Ishikawa (cell line): ENCODE results near the gene CEP85L.

Source experiments
- CEBPB ChIP-seq: IDR thresholded peaks from 2 replicates; pipeline ENCODE4 v1.6.1; 2012
- CREB1 ChIP-seq: IDR thresholded peaks from 2 replicates; pipeline ENCODE4 v1.6.1; 2012; ENCODE audit warnings: low read depth
- EGR1 ChIP-seq: IDR thresholded peaks from 2 replicates; pipeline ENCODE4 v1.6.1; 2012
- EP300 ChIP-seq: IDR thresholded peaks from 2 replicates; pipeline ENCODE4 v1.6.1; 2012; ENCODE audit warnings: borderline replicate concordance
- FOXM1 ChIP-seq: IDR thresholded peaks from 2 replicates; pipeline ENCODE4 v1.6.1; 2012; ENCODE audit warnings: low read depth, borderline replicate concordance
- NFIC ChIP-seq: IDR thresholded peaks from 2 replicates; pipeline ENCODE4 v1.6.1; 2012
- RAD21 ChIP-seq: IDR thresholded peaks from 2 replicates; pipeline ENCODE4 v1.6.1; 2012; ENCODE audit warnings: low read depth
- TAF1 ChIP-seq: IDR thresholded peaks from 2 replicates; pipeline ENCODE4 v1.6.1; 2012; ENCODE audit warnings: low read depth, mild to moderate bottlenecking
- TCF12 ChIP-seq: IDR thresholded peaks from 2 replicates; pipeline ENCODE4 v1.6.1; 2012; ENCODE audit warnings: low read depth
- TEAD4 ChIP-seq: IDR thresholded peaks from 2 replicates; pipeline ENCODE4 v1.6.1; 2012
- YY1 ChIP-seq: IDR thresholded peaks from 2 replicates; pipeline ENCODE4 v1.6.1; 2012; ENCODE audit warnings: low read depth
- ZBTB7A ChIP-seq: IDR thresholded peaks from 2 replicates; pipeline ENCODE4 v1.6.1; 2012; ENCODE audit warnings: low read depth
- TF ChIP-seq, protein P1 (sequence below): IDR thresholded peaks from 2 replicates; pipeline ENCODE4 v1.6.1; 2012
- TF ChIP-seq, protein P2 (sequence below): IDR thresholded peaks from 2 replicates; pipeline ENCODE4 v1.6.1; 2012; ENCODE audit warnings: low read depth, mild to moderate bottlenecking
- TF ChIP-seq, protein P3 (sequence below): IDR thresholded peaks from 2 replicates; pipeline ENCODE4 v1.6.1; 2012

The CEP85L gene

DNA sequence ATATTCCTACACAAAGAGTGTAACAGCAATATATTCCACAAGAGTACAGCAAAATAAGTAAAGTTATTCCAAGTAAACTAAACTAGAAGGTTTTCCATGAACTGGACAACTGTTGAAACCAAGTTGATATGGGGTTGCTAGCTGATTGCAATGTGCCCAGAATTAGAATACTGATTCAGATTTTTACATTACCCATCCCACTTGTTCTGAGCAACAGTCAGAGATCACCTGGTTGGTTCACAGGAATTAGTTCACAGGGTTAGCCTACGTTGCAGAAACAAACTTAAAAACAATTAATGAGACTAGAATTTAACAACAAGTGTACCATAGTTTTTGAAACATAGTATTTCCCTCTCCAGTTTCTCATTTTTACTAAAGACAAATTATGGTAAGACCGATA lies 49.1 kb downstream of the CEP85L start:
- TF ChIP-seq, protein P1, sequence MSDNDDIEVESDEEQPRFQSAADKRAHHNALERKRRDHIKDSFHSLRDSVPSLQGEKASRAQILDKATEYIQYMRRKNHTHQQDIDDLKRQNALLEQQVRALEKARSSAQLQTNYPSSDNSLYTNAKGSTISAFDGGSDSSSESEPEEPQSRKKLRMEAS: no peak
- TF ChIP-seq FOXM1 (no peak), EP300 (no peak), NFIC (no peak), EGR1 (no peak)
- TF ChIP-seq, protein P2, sequence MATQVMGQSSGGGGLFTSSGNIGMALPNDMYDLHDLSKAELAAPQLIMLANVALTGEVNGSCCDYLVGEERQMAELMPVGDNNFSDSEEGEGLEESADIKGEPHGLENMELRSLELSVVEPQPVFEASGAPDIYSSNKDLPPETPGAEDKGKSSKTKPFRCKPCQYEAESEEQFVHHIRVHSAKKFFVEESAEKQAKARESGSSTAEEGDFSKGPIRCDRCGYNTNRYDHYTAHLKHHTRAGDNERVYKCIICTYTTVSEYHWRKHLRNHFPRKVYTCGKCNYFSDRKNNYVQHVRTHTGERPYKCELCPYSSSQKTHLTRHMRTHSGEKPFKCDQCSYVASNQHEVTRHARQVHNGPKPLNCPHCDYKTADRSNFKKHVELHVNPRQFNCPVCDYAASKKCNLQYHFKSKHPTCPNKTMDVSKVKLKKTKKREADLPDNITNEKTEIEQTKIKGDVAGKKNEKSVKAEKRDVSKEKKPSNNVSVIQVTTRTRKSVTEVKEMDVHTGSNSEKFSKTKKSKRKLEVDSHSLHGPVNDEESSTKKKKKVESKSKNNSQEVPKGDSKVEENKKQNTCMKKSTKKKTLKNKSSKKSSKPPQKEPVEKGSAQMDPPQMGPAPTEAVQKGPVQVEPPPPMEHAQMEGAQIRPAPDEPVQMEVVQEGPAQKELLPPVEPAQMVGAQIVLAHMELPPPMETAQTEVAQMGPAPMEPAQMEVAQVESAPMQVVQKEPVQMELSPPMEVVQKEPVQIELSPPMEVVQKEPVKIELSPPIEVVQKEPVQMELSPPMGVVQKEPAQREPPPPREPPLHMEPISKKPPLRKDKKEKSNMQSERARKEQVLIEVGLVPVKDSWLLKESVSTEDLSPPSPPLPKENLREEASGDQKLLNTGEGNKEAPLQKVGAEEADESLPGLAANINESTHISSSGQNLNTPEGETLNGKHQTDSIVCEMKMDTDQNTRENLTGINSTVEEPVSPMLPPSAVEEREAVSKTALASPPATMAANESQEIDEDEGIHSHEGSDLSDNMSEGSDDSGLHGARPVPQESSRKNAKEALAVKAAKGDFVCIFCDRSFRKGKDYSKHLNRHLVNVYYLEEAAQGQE: no peak

DNA sequence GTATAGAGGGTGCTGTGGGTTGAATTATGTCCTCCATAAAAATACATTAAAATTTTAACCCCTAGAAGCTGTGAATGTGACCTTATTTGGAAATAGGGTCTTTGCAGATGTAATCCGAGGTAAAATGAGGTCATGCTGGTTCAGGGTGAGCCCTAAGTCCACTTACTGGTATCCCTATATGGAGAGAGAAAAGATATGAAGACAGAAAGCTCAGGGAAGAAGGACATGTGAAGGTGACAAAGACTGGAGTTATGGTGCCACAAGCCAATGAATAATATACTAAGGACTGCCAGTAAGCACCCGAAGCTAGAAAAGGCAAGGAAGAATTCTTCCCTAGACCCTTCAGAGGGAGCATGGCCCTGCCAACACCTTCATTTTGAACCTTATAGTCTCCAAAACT lies 53.1 kb downstream of the CEP85L start:
- TF ChIP-seq CREB1 (no peak), EGR1 (no peak), EP300 (no peak), YY1 (no peak), TEAD4 (no peak), FOXM1 (no peak), NFIC (no peak), TCF12 (no peak), ZBTB7A (no peak), TAF1 (no peak), RAD21 (no peak), CEBPB (no peak)
- TF ChIP-seq, protein P2: no peak
- TF ChIP-seq, protein P3, sequence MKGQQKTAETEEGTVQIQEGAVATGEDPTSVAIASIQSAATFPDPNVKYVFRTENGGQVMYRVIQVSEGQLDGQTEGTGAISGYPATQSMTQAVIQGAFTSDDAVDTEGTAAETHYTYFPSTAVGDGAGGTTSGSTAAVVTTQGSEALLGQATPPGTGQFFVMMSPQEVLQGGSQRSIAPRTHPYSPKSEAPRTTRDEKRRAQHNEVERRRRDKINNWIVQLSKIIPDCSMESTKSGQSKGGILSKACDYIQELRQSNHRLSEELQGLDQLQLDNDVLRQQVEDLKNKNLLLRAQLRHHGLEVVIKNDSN: no peak
- TF ChIP-seq, protein P1: no peak

DNA sequence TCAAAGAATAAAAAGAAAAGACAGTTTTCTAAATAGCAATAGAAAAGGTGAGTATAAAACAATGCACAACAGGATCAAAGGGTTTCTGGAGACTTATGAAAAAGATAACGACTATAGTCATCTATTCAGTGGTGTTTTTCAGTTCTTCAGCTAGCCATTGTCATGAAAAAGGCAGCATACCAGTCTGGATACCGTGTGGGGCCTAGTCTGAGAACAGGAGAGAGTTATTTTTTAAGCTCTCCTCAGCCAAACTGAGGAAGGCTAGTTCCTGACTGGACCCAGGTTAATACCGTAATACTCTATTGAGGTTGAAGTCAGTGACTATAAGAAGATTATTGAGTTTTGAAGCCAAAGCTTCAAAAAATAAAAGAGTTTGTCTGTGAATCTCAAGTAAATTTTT lies 53.8 kb downstream of the CEP85L start:
- TF ChIP-seq EP300: no peak
- TF ChIP-seq NFIC: no peak
- TF ChIP-seq CREB1: no peak
- no peak for TF ChIP-seq ZBTB7A
- TF ChIP-seq, protein P3: no peak
- TF ChIP-seq, protein P2: no peak
- TF ChIP-seq CEBPB: no peak
- TF ChIP-seq YY1: no peak
- no peak for TF ChIP-seq TAF1
- no peak for TF ChIP-seq FOXM1
- no peak for TF ChIP-seq RAD21
- TF ChIP-seq TEAD4: no peak
- TF ChIP-seq EGR1: no peak
- no peak for TF ChIP-seq TCF12
- TF ChIP-seq, protein P1: no peak

DNA sequence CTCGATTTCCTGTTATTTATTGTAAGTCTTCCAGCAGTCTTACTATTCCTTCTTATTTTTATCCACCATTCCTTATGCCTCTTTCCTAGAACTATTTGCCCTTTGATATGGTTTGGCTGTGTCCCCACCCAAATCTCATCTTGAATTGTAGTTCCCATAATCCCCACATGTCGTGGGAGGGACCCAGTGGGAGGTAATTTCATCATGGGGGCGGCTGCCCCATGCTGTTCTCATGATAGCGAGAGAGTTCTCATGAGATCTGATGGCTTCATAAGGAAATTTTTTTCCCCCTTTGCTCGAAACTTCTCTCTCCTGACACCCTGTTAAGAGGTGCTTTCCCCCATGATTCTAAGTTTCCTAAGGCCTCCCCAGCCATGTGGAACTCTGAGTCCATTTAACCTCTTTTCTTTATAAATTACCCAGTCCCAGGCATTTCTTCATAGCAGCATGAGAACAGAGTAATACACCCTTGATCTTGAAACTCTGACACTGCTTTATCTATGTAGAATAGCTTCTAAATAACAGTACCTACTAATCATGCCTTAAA lies 54.5 kb downstream of the CEP85L start:
- TF ChIP-seq TEAD4 (no peak), EP300 (no peak), CEBPB (no peak), TCF12 (no peak), EGR1 (no peak), FOXM1 (no peak), RAD21 (no peak), TAF1 (no peak), NFIC (no peak), YY1 (no peak), CREB1 (no peak), ZBTB7A (no peak)
- TF ChIP-seq, protein P2: no peak
- TF ChIP-seq, protein P1: no peak
- TF ChIP-seq, protein P3: no peak
